Endothelial cell (in vitro differentiated cells): ENCODE results near the gene MEI1. TPM values are rescaled to one million over a fixed set of nuclear protein-coding genes. Genes with fewer than 3 reads are reported as not detected.

Source experiments
- DNase-seq: peaks from one replicate; pipeline ENCODE4 v3.0.0; 2021; ENCODE audit warnings: low spot score
- H3K27ac Mint-ChIP-seq: one replicate; pipeline ENCODE4 v1.8.0; 2021; ENCODE audit warnings: mixed read lengths, inconsistent platforms; ENCODE audit not compliant: unreplicated experiment
- H3K27me3 Mint-ChIP-seq: one replicate; pipeline ENCODE4 v1.8.0; 2021; ENCODE audit warnings: mild to moderate bottlenecking, moderate library complexity, mixed read lengths, inconsistent platforms; ENCODE audit not compliant: unreplicated experiment
- H3K36me3 Mint-ChIP-seq: one replicate; pipeline ENCODE4 v1.8.0; 2021; ENCODE audit warnings: mild to moderate bottlenecking, low read depth, mixed read lengths, inconsistent platforms; ENCODE audit not compliant: unreplicated experiment
- H3K4me1 Mint-ChIP-seq: one replicate; pipeline ENCODE4 v1.8.0; 2021; ENCODE audit warnings: mild to moderate bottlenecking, mixed read lengths, inconsistent platforms; ENCODE audit not compliant: unreplicated experiment
- H3K4me3 Mint-ChIP-seq: one replicate; pipeline ENCODE4 v1.8.0; 2021; ENCODE audit warnings: mild to moderate bottlenecking, mixed read lengths, inconsistent platforms; ENCODE audit not compliant: unreplicated experiment
- H3K9me3 Mint-ChIP-seq: one replicate; pipeline ENCODE4 v1.8.0; 2021; ENCODE audit warnings: mixed read lengths, inconsistent platforms; ENCODE audit not compliant: unreplicated experiment
- CTCF ChIP-seq: fragments of 200-600 bp; sonication (generic); IDR thresholded peaks from one replicate; pipeline ENCODE4 v1.5.0; 2021; ENCODE audit warnings: antibody characterized with exemption; ENCODE audit not compliant: unreplicated experiment
- total RNA-seq: library from RNA; stranded (reverse); fragmentation: NEBNext Ultra II Directional; extraction: Animal tissue kit (Norgen Biotek cat#: 25700); gene quantifications from one replicate; pipeline ENCODE4 v1.2.1, GENCODE V29; 2021; ENCODE audit not compliant: unreplicated experiment

MEI1 gene
- total RNA-seq, 1 donor from 2014 or later = 0.38 TPM

DNA sequence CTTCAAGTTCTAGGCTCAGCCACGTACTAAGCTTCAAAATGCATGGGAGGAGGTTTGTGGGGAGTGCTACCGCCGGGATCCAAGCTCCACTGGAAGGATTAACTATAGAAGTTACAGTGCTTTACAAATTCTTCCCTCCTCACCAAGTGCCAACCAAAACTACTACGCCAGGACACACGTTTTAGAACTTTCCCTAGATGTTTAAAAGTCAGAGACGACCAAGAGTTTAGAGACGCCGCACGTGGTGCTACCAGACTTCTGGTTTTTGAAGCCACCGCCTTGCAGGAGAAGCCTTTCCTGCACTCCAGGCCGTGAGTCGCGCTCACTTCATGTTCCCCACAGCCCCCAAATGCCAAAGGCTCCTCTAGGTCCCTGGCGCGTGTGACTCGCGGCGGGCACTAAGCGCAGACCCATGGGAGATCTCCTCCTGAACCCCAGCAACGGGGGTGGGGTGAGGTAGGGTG is 11.4 kb upstream of the MEI1 start:
- H3K27me3 Mint-ChIP-seq = no peaks in the 10 kb centered on the region
- DNase-seq = peak; percentile 26
- peak overlapping the region; percentile 92 for H3K4me3 Mint-ChIP-seq
- no peaks in the 10 kb centered on the region for H3K9me3 Mint-ChIP-seq
- H3K4me1 Mint-ChIP-seq = peaks cover 14% of the 10 kb centered on the region
- H3K27ac Mint-ChIP-seq = peak overlapping the region; percentile 97
- no peak for TF ChIP-seq CTCF
- H3K36me3 Mint-ChIP-seq = no peaks in the 10 kb centered on the region

DNA sequence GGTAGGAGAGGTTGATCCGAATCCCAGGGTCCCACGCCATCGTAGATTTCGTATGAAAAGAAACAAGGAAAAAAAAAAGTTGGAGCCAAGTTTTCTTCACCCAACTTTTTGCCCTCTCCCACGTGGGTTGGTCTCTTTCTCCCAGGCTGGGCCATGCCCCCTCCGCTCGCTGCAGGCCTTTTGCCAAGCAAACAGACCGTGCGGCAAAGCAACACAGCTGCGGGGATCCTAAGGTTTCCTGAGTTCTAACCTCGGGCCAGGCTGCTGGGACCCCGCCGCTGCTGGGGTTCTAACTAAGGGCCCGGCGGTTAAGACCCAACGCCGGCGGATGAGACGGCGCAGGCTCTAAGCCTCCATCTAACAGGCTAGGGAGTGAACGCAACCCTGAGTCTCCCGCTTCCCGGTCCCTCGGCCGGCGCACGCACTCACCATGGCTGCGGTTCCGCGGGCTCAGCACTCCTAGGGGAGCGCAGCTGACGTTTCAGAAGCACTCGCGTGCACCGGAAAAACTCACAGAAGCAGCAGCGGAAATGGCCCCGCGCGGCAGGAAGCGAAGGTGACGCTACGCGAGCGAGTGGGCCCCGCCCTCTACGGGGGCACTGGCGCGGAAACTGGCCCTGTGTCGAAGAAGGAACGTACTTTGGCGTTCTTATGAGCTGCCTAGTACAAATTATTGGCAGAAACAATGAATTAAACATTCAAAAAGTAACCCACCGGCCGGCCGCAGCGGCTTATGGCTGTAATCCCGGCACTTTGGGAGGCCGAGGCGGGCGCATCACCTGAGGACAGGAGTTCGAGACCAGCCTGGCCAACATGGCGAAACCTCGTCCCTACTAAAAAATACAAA is 10.7 kb upstream of the MEI1 start, which contains the start of gene SNU13:
Gene SNU13, minus strand, starts transcription at position 503 of the 847 bp plus-strand sequence. Its CDS starts 71 bp downstream, at position 432.
- TF ChIP-seq CTCF = no peak
- H3K4me1 Mint-ChIP-seq = peaks cover 14% of the 10 kb centered on the region
- H3K9me3 Mint-ChIP-seq = no peaks in the 10 kb centered on the region
- no peaks in the 10 kb centered on the region for H3K27me3 Mint-ChIP-seq
- DNase-seq = peak; percentile 94
- no peaks in the 10 kb centered on the region for H3K36me3 Mint-ChIP-seq
- H3K27ac Mint-ChIP-seq = peak within 1 kb of the TSS; percentile 97
- H3K4me3 Mint-ChIP-seq = peak within 1 kb of the TSS; percentile 92

DNA sequence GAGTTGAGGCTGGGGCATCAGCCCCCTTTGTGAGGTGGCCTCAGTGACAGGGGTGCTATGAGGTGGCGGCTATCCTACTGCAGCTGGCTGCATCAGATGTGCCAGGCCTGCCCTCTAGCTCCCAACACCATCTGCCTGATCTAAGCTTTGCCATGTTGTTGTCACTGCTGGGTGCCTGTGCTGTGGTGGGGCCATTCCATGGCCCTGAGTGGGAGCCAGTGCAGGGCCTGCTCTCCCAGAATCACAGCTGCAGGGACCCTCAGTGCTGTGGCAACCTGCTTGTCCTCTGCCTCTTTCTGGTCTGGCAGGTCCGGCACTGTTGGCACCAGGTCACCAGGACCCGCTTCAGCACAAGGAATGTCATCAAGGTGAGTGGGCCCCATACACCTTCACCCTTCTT is 8.8 kb upstream of the MEI1 start:
- H3K4me3 Mint-ChIP-seq = peak overlapping the region; percentile 5
- H3K27me3 Mint-ChIP-seq = no peaks in the 10 kb centered on the region

DNA sequence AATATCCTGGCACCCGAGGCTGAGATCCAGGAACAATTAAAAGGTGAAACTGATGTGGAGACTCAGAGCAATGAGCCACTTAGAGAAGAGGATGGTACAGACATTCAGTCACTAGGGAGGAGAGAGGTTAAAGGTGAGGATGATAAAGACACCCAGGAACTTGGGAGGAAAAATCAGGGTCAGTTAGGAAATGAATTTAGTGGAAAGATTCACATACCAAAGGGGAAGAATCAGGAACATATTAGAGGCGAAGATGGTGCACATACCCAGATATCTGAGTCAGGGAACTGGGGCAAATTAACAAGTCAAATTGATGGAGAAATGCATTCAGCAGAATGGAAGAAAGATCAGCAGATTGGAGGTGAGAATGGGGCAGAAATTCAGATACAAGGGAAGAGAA is 4.1 kb upstream of the MEI1 start:
- no peaks in the 10 kb centered on the region for H3K4me1 Mint-ChIP-seq
- no peak for TF ChIP-seq CTCF
- H3K27ac Mint-ChIP-seq = no peak overlapping the region
- H3K4me3 Mint-ChIP-seq = no peak overlapping the region
- DNase-seq = no peak
- no peaks in the 10 kb centered on the region for H3K9me3 Mint-ChIP-seq
- no peaks in the 10 kb centered on the region for H3K27me3 Mint-ChIP-seq
- no peaks in the 10 kb centered on the region for H3K36me3 Mint-ChIP-seq

More for the DNA sequence above, 8.8 kb upstream of the MEI1 start:
- Mint-ChIP-seq H3K4me1 (peaks cover 14% of the 10 kb centered on the region), H3K27ac (no peak overlapping the region), H3K9me3 (no peaks in the 10 kb centered on the region), H3K36me3 (no peaks in the 10 kb centered on the region)
- no peak for DNase-seq
- no peak for TF ChIP-seq CTCF

GRCh38 chr22:41696703-41697102 is 2.6 kb upstream of the MEI1 start:
- Mint-ChIP-seq H3K4me3 (peak overlapping the region; percentile 43), H3K27ac (peak overlapping the region; percentile 86), H3K27me3 (no peaks in the 10 kb centered on the region), H3K36me3 (no peaks in the 10 kb centered on the region), H3K4me1 (no peaks in the 10 kb centered on the region), H3K9me3 (no peaks in the 10 kb centered on the region)
- DNase-seq = no peak
- TF ChIP-seq CTCF = no peak
